Muscle layer of colon (tissue), 2 donors: ENCODE results near the gene WEE1.

Experiments
- H3K27ac ChIP-seq: one replicate; pipeline ENCODE4 v1.7.0; 2013; ENCODE audit warnings: low read depth, mild to moderate bottlenecking, low read length, moderate library complexity
- H3K27me3 ChIP-seq, 2 donors: one replicate each; pipeline ENCODE4 v1.7.0; 2013; ENCODE audit warnings: low read length in 2 of 2, mild to moderate bottlenecking in 2 of 2; ENCODE audit not compliant: insufficient read depth in 2 of 2, control insufficient read depth in 1 of 2
- H3K36me3 ChIP-seq: one replicate; pipeline ENCODE4 v1.7.0; 2013; ENCODE audit warnings: mild to moderate bottlenecking, low read length; ENCODE audit not compliant: insufficient read depth
- H3K4me1 ChIP-seq: one replicate; pipeline ENCODE4 v1.7.0; 2013; ENCODE audit warnings: mild to moderate bottlenecking, low read length; ENCODE audit not compliant: insufficient read depth
- H3K4me3 ChIP-seq, 2 donors: one replicate each; pipeline ENCODE4 v1.7.0; 2013; ENCODE audit warnings: low read length in 2 of 2, low read depth in 1 of 2, mild to moderate bottlenecking in 1 of 2, moderate library complexity in 1 of 2
- H3K9ac ChIP-seq: one replicate; pipeline ENCODE4 v1.7.0; 2013; ENCODE audit warnings: low read length
- H3K9me3 ChIP-seq: one replicate; pipeline ENCODE4 v1.7.0; 2013; ENCODE audit warnings: mild to moderate bottlenecking, low read length
- donor health status: abdominal sarcoma.
- donor health status: Adenocarcinoma of cecum.

The WEE1 gene

GRCh38 chr11:9573052-9573774 is at the start of gene WEE1:
TSS of gene WEE1 (plus strand) at chr11:9573670. CDS start at chr11:9573934, 264 bp downstream.
- H3K9ac ChIP-seq, result peak within 1 kb of the TSS; percentile 95
- H3K4me1 ChIP-seq, result peaks cover 29% of the 10 kb centered on the region

GRCh38 chr11:9524001-9524400 is 49.5 kb upstream of the WEE1 start:
- Histone ChIP-seq H3K27me3 (no peaks in the 10 kb centered on the region), H3K9ac (no peak overlapping the region), H3K36me3 (no peaks in the 10 kb centered on the region), H3K9me3 (no peaks in the 10 kb centered on the region), H3K4me1 (peaks cover 17% of the 10 kb centered on the region), H3K27ac (no peak overlapping the region), H3K4me3 (no peak overlapping the region)

More at GRCh38 chr11:9573052-9573774, at the start of gene WEE1:
- no peaks in the 10 kb centered on the region for H3K36me3 ChIP-seq
- peak within 1 kb of the TSS; percentile 80 to 90 for H3K4me3 ChIP-seq
- H3K27ac ChIP-seq, result peak within 1 kb of the TSS; percentile 95
- H3K27me3 ChIP-seq, result no peaks in the 10 kb centered on the region
- no peaks in the 10 kb centered on the region for H3K9me3 ChIP-seq

GRCh38 chr11:9525116-9525515 is 48.4 kb upstream of the WEE1 start:
- H3K27ac ChIP-seq, result no peak overlapping the region
- H3K4me3 ChIP-seq, result no peak overlapping the region
- no peaks in the 10 kb centered on the region for H3K27me3 ChIP-seq
- H3K9me3 ChIP-seq, result no peaks in the 10 kb centered on the region
- no peaks in the 10 kb centered on the region for H3K36me3 ChIP-seq
- H3K4me1 ChIP-seq, result peaks cover 28% of the 10 kb centered on the region
- no peak overlapping the region for H3K9ac ChIP-seq

- H3K27ac ChIP-seq, result peak overlapping the region; percentile 51
- H3K4me1 ChIP-seq, result peaks cover 28% of the 10 kb centered on the region
- no peaks in the 10 kb centered on the region for H3K9me3 ChIP-seq
- no peak overlapping the region for H3K4me3 ChIP-seq
- no peaks in the 10 kb centered on the region for H3K36me3 ChIP-seq
- H3K27me3 ChIP-seq, result no peaks in the 10 kb centered on the region
- H3K9ac ChIP-seq, result no peak overlapping the region
These were observed 45.9 kb upstream of the WEE1 start for GRCh38 chr11:9527481-9528135.

- peak overlapping the region; percentile 51 for H3K27ac ChIP-seq
- peaks cover 28% of the 10 kb centered on the region for H3K4me1 ChIP-seq
- H3K9ac ChIP-seq, result no peak overlapping the region
- H3K4me3 ChIP-seq, result no peak overlapping the region
- no peaks in the 10 kb centered on the region for H3K36me3 ChIP-seq
- H3K9me3 ChIP-seq, result no peaks in the 10 kb centered on the region
- no peaks in the 10 kb centered on the region for H3K27me3 ChIP-seq
These were observed 45.4 kb upstream of the WEE1 start for GRCh38 chr11:9528136-9528501.

GRCh38 chr11:9528573-9529333 is 44.7 kb upstream of the WEE1 start:
- Histone ChIP-seq H3K4me3 (no peak overlapping the region), H3K27ac (no peak overlapping the region), H3K9me3 (no peaks in the 10 kb centered on the region), H3K36me3 (no peaks in the 10 kb centered on the region), H3K27me3 (no peaks in the 10 kb centered on the region), H3K9ac (no peak overlapping the region), H3K4me1 (peaks cover 28% of the 10 kb centered on the region)

- Histone ChIP-seq H3K9me3 (no peaks in the 10 kb centered on the region), H3K4me1 (peaks cover 28% of the 10 kb centered on the region), H3K27me3 (no peaks in the 10 kb centered on the region), H3K9ac (no peak overlapping the region), H3K4me3 (no peak overlapping the region), H3K27ac (peak overlapping the region; percentile 55), H3K36me3 (no peaks in the 10 kb centered on the region)
These were observed 44.2 kb upstream of the WEE1 start for GRCh38 chr11:9529334-9529650.

GRCh38 chr11:9530020-9530621 is 43.3 kb upstream of the WEE1 start:
- H3K4me3 ChIP-seq, result no peak overlapping the region
- H3K36me3 ChIP-seq, result no peaks in the 10 kb centered on the region
- peak overlapping the region; percentile 55 for H3K27ac ChIP-seq
- no peak overlapping the region for H3K9ac ChIP-seq
- no peaks in the 10 kb centered on the region for H3K27me3 ChIP-seq
- H3K4me1 ChIP-seq, result peaks cover 28% of the 10 kb centered on the region
- H3K9me3 ChIP-seq, result no peaks in the 10 kb centered on the region

GRCh38 chr11:9530901-9531625 is 42.4 kb upstream of the WEE1 start:
- Histone ChIP-seq H3K27me3 (no peaks in the 10 kb centered on the region), H3K4me1 (peaks cover 28% of the 10 kb centered on the region), H3K27ac (no peak overlapping the region), H3K36me3 (no peaks in the 10 kb centered on the region), H3K9ac (no peak overlapping the region), H3K9me3 (no peaks in the 10 kb centered on the region), H3K4me3 (no peak overlapping the region)

- Histone ChIP-seq H3K27me3 (no peaks in the 10 kb centered on the region), H3K9me3 (no peaks in the 10 kb centered on the region), H3K9ac (no peak overlapping the region), H3K4me1 (peaks cover 16% of the 10 kb centered on the region), H3K27ac (no peak overlapping the region), H3K4me3 (no peak overlapping the region), H3K36me3 (no peaks in the 10 kb centered on the region)
These were observed 40.4 kb upstream of the WEE1 start for GRCh38 chr11:9533058-9533457.
